ENCODE measurements around the gene DCTN2. TPM values are rescaled to one million over a fixed set of nuclear protein-coding genes. Genes with fewer than 3 reads are reported as not detected.
"Not testable (repeated sequence)": the region's sequence is repeated elsewhere in the genome, so short reads cannot be mapped to it uniquely, and the experiment has no call there.

The DCTN2 gene
- total and polyA plus RNA-seq, 2 experiments from 2014 or later: 144 to 202 TPM

- no peak overlapping the region for H3K9ac ChIP-seq
Measured at GRCh38 chr12:57513266-57513665, 33.7 kb downstream of the DCTN2 start.

GRCh38 chr12:57512665-57513064, 34.3 kb downstream of the DCTN2 start:
- TF ChIP-seq EZH2 (IDR thresholded peaks at IDR 0.05; ENCODE audit: insufficient read depth, poor library complexity, severe bottlenecking): no peak
- no peak for TF ChIP-seq EZH2phosphoT487 (IDR thresholded peaks at IDR 0.05; ENCODE audit: insufficient read depth, low read depth)
- 88 to 94% methylated on average over 6 of the region's 6 CpGs for WGBS, 2 experiments (ENCODE audit: low coverage in 1 of 2, low lambda C conversion rate in 2 of 2, missing lambda C conversion rate in 2 of 2)
- in situ Hi-C loops (cut with MboI): no loop called here

More at GRCh38 chr12:57513266-57513665, 33.7 kb downstream of the DCTN2 start:
- Histone ChIP-seq H3K4me1 (ENCODE audit: insufficient read depth) (peaks cover 13% of the 10 kb centered on the region), H4K20me1 (ENCODE audit: insufficient read depth) (peaks cover 2% of the 10 kb centered on the region; the same call in 1 of the 2 replicates), H3K9me3 (ENCODE audit: low read depth) (no peaks in the 10 kb centered on the region), H2AFZ (no peak overlapping the region), H3K27ac (no peak overlapping the region), H3K27me3 (replicated peaks; ENCODE audit: insufficient read depth) (no peaks in the 10 kb centered on the region), H3K4me3 (no peak overlapping the region), H3K4me2 (ENCODE audit: unreplicated experiment) (no peak overlapping the region), H3F3A (ENCODE audit: insufficient read depth) (peaks cover 87% of the 10 kb centered on the region), H3K79me2 (ENCODE audit: insufficient read depth) (peaks cover 46% of the 10 kb centered on the region), H3K9me2 (ENCODE audit: insufficient read depth) (no peaks in the 10 kb centered on the region), H3K36me3 (ENCODE audit: low read depth) (peaks cover 79% of the 10 kb centered on the region)
- no peak for TF ChIP-seq EZH2phosphoT487 (IDR thresholded peaks at IDR 0.05; ENCODE audit: insufficient read depth, low read depth)
- in situ Hi-C loops (cut with MboI): no loop called here
- 95 to 100% methylated on average over 5 of the region's 5 CpGs for WGBS, 2 experiments (ENCODE audit: low coverage in 1 of 2, low lambda C conversion rate in 2 of 2, missing lambda C conversion rate in 2 of 2)
- DNase-seq: no peak

GRCh38 chr12:57511588-57512325, 35.2 kb downstream of the DCTN2 start:
- no peaks in the 10 kb centered on the region for H3K27me3 ChIP-seq (replicated peaks; ENCODE audit: insufficient read depth)
- TF ChIP-seq EZH2phosphoT487 (IDR thresholded peaks at IDR 0.05; ENCODE audit: insufficient read depth, low read depth) (no peak), EZH2 (IDR thresholded peaks at IDR 0.05; ENCODE audit: insufficient read depth, poor library complexity, severe bottlenecking) (no peak)
- DNase-seq: no peak
- in situ Hi-C loops (cut with MboI): no loop called here
- H3K9ac ChIP-seq: no peak overlapping the region
- no peak overlapping the region for H3K4me2 ChIP-seq (ENCODE audit: unreplicated experiment)
- H4K20me1 ChIP-seq (ENCODE audit: insufficient read depth): no peaks in the 10 kb centered on the region
- no peaks in the 10 kb centered on the region for H3K4me1 ChIP-seq (ENCODE audit: insufficient read depth)
- H3K9me2 ChIP-seq (ENCODE audit: insufficient read depth): no peaks in the 10 kb centered on the region
- H3F3A ChIP-seq (ENCODE audit: insufficient read depth): peaks cover 72% of the 10 kb centered on the region
- H3K79me2 ChIP-seq (ENCODE audit: insufficient read depth): peaks cover 34% of the 10 kb centered on the region
- WGBS, 2 experiments (ENCODE audit: low coverage in 1 of 2, low lambda C conversion rate in 2 of 2, missing lambda C conversion rate in 2 of 2): 93 to 96% methylated on average over 7 of the region's 7 CpGs
- H3K36me3 ChIP-seq (ENCODE audit: low read depth): peaks cover 68% of the 10 kb centered on the region
- H3K27ac ChIP-seq: no peak overlapping the region
- H3K4me3 ChIP-seq: no peak overlapping the region
- H2AFZ ChIP-seq: no peak overlapping the region
- H3K9me3 ChIP-seq (ENCODE audit: low read depth): no peaks in the 10 kb centered on the region

More at GRCh38 chr12:57512665-57513064, 34.3 kb downstream of the DCTN2 start:
- peaks cover 7% of the 10 kb centered on the region for H3K4me1 ChIP-seq (ENCODE audit: insufficient read depth)
- H3K36me3 ChIP-seq (ENCODE audit: low read depth): peaks cover 76% of the 10 kb centered on the region
- peaks cover 40% of the 10 kb centered on the region for H3K79me2 ChIP-seq (ENCODE audit: insufficient read depth)
- no peaks in the 10 kb centered on the region for H3K9me3 ChIP-seq (ENCODE audit: low read depth)
- no peaks in the 10 kb centered on the region; the same call in 1 of the 2 replicates for H4K20me1 ChIP-seq (ENCODE audit: insufficient read depth)
- no peaks in the 10 kb centered on the region for H3K27me3 ChIP-seq (replicated peaks; ENCODE audit: insufficient read depth)
- H3K27ac ChIP-seq: no peak overlapping the region
- H2AFZ ChIP-seq: no peak overlapping the region
- DNase-seq: no peak
- no peak overlapping the region for H3K9ac ChIP-seq
- no peak overlapping the region for H3K4me3 ChIP-seq
- no peak overlapping the region for H3K4me2 ChIP-seq (ENCODE audit: unreplicated experiment)
- peaks cover 81% of the 10 kb centered on the region for H3F3A ChIP-seq (ENCODE audit: insufficient read depth)
- no peaks in the 10 kb centered on the region for H3K9me2 ChIP-seq (ENCODE audit: insufficient read depth)

GRCh38 chr12:57511161-57511560, 35.8 kb downstream of the DCTN2 start:
- Histone ChIP-seq H3K9me2 (ENCODE audit: insufficient read depth) (no peaks in the 10 kb centered on the region), H2AFZ (no peak overlapping the region), H3F3A (ENCODE audit: insufficient read depth) (peaks cover 66% of the 10 kb centered on the region), H3K27ac (no peak overlapping the region), H3K79me2 (ENCODE audit: insufficient read depth) (peaks cover 33% of the 10 kb centered on the region), H3K36me3 (ENCODE audit: low read depth) (peaks cover 67% of the 10 kb centered on the region), H3K4me2 (ENCODE audit: unreplicated experiment) (no peak overlapping the region), H4K20me1 (ENCODE audit: insufficient read depth) (no peaks in the 10 kb centered on the region), H3K4me1 (ENCODE audit: insufficient read depth) (no peaks in the 10 kb centered on the region), H3K4me3 (no peak overlapping the region), H3K9ac (no peak overlapping the region), H3K27me3 (replicated peaks; ENCODE audit: insufficient read depth) (no peaks in the 10 kb centered on the region), H3K9me3 (ENCODE audit: low read depth) (no peaks in the 10 kb centered on the region)
- no peak for TF ChIP-seq EZH2 (IDR thresholded peaks at IDR 0.05; ENCODE audit: insufficient read depth, poor library complexity, severe bottlenecking)
- TF ChIP-seq EZH2phosphoT487 (IDR thresholded peaks at IDR 0.05; ENCODE audit: insufficient read depth, low read depth): no peak
- WGBS, 2 experiments (ENCODE audit: low coverage in 1 of 2, low lambda C conversion rate in 2 of 2, missing lambda C conversion rate in 2 of 2): 96 to 100% methylated on average over 4 of the region's 4 CpGs
- no peak for DNase-seq
- in situ Hi-C loops (cut with MboI): no loop called here

- H3K9me2 ChIP-seq (ENCODE audit: insufficient read depth); H3K4me3 ChIP-seq; H3K9me3 ChIP-seq (ENCODE audit: low read depth); H3K27ac ChIP-seq; DNase-seq; in situ Hi-C loops (cut with MboI); H4K20me1 ChIP-seq (ENCODE audit: insufficient read depth); H3K4me1 ChIP-seq (ENCODE audit: insufficient read depth); H2AFZ ChIP-seq; H3K4me2 ChIP-seq (ENCODE audit: unreplicated experiment); H3K9ac ChIP-seq; H3K27me3 ChIP-seq (replicated peaks; ENCODE audit: insufficient read depth): not testable (repeated sequence)
- peaks cover 34% of the 10 kb centered on the region for H3F3A ChIP-seq (ENCODE audit: insufficient read depth)
- WGBS, 2 experiments (ENCODE audit: low coverage in 1 of 2, low lambda C conversion rate in 2 of 2, missing lambda C conversion rate in 2 of 2): 96 to 100% methylated on average over 1 to 28 of the region's 28 CpGs
- H3K36me3 ChIP-seq (ENCODE audit: low read depth): peaks cover 62% of the 10 kb centered on the region
- peaks cover 40% of the 10 kb centered on the region for H3K79me2 ChIP-seq (ENCODE audit: insufficient read depth)
Measured at GRCh38 chr12:57507796-57508195, 39.2 kb downstream of the DCTN2 start.

DNA sequence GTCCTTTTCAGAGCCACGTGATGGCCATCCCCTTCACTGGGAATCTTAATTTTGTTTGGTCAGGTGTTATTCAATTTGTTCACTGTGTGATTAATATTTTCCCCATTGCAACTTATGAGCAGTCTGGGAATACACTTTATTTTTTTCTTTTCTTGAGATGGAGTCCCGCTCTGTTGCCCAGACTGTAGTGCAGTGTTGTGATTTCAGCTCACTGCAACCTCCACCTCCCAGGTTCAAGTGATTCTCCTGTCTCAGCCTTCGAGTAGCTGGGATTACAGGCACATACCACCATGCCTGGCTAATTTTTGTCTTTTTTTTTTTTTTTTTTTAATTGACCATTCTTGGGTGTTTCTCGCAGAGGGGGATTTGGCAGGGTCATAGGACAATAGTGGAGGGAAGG, 40.5 kb downstream of the DCTN2 start:
- H3K4me1 ChIP-seq (ENCODE audit: insufficient read depth); H2AFZ ChIP-seq; H3K9me3 ChIP-seq (ENCODE audit: low read depth); H3K4me3 ChIP-seq; H3K9me2 ChIP-seq (ENCODE audit: insufficient read depth); DNase-seq; H4K20me1 ChIP-seq (ENCODE audit: insufficient read depth); H3K9ac ChIP-seq; H3K27ac ChIP-seq; in situ Hi-C loops (cut with MboI); H3K4me2 ChIP-seq (ENCODE audit: unreplicated experiment); H3K27me3 ChIP-seq (replicated peaks; ENCODE audit: insufficient read depth): not testable (repeated sequence)
- Histone ChIP-seq H3K36me3 (ENCODE audit: low read depth) (peaks cover 58% of the 10 kb centered on the region), H3F3A (ENCODE audit: insufficient read depth) (peaks cover 27% of the 10 kb centered on the region), H3K79me2 (ENCODE audit: insufficient read depth) (peaks cover 34% of the 10 kb centered on the region)
- 97 to 100% methylated on average over 3 to 4 of the region's 4 CpGs for WGBS, 2 experiments (ENCODE audit: low coverage in 1 of 2, low lambda C conversion rate in 2 of 2, missing lambda C conversion rate in 2 of 2)
